ENCODE measurements around the gene RNFT1. TPM values are rescaled to one million over a fixed set of nuclear protein-coding genes. Genes with fewer than 3 reads are reported as not detected.
"Not testable (repeated sequence)": the region's sequence is repeated elsewhere in the genome, so short reads cannot be mapped to it uniquely, and the experiment has no call there.

RNFT1 gene, protein sequence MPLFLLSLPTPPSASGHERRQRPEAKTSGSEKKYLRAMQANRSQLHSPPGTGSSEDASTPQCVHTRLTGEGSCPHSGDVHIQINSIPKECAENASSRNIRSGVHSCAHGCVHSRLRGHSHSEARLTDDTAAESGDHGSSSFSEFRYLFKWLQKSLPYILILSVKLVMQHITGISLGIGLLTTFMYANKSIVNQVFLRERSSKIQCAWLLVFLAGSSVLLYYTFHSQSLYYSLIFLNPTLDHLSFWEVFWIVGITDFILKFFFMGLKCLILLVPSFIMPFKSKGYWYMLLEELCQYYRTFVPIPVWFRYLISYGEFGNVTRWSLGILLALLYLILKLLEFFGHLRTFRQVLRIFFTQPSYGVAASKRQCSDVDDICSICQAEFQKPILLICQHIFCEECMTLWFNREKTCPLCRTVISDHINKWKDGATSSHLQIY
- total RNA-seq (2021; fragmentation: NEBNext Ultra II Directional; extraction: Animal tissue kit (Norgen Biotek cat#: 25700)) = 10 to 100 TPM in 4 of 6 experiments, 1 to 10 TPM in 2; 9.4 to 11.9 (median 10.9) TPM
- long read RNA-seq, transcript RNFT1-201 (9 exons, 2,101 nt) = major isoform, 15 of 20 reads
- long read RNA-seq, partial matches to known transcripts = 1 of 20 reads
- long read RNA-seq, other reads (novel, unspliced or antisense) = 0 of 20 reads

DNA sequence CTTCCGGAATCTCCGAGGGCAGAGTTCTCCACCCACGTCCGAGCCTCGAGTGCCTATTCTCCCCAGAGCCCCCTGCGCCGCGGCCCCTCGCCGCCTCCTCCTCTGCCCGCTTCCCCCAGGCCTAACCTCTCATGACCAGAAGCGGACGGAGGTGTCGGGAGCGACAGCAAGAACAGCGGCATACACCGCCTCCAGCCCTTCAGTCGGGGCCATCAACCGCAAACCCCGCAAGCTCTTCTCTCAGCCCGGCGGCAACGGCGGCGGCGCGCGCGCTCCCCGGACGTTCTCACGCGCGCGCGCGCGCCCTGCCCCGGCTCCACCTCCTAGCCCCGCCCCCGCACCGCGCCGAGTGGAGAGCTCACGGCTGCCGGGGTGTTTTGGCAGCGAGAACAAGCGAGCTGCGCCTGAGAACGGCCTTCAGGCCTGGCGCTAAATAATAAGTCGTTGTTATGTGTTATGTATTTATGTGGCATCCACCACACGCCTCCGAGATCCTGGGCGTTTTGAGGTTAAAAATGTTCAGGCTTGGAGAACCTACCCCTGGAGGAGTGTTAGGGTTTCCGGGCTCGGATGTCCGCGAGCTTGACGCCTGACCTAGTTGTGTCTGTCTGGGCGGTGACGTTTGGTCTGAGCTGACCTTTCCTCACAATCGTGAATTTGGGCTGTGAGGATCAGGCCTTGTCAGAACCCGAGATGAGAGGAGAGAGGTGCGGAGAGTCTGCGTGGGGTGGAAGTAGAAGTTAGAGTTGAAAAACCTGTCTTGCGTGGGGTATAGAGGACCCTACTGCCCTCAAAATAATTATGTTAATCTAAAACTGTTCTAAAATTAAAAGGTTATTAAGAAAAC lies at the start of gene RNFT1:
Gene RNFT1, minus strand, starts transcription at position 259 of the 847 bp plus-strand sequence. Its CDS starts 77 bp downstream, at position 182.
- Mint-ChIP-seq H3K4me3 (peak within 1 kb of the TSS; percentile 85), H3K36me3 (ENCODE audit: low read depth) (no peaks in the 10 kb centered on the region), H3K4me1 (ENCODE audit: low read depth) (peaks cover 19% of the 10 kb centered on the region), H3K9me3 (no peaks in the 10 kb centered on the region), H3K27me3 (ENCODE audit: insufficient read depth) (peaks cover 2% of the 10 kb centered on the region; the same call in 1 of the 2 replicates), H3K27ac (peak within 1 kb of the TSS; percentile 76)
- peak; percentile 56 for DNase-seq
- TF ChIP-seq, protein P1, sequence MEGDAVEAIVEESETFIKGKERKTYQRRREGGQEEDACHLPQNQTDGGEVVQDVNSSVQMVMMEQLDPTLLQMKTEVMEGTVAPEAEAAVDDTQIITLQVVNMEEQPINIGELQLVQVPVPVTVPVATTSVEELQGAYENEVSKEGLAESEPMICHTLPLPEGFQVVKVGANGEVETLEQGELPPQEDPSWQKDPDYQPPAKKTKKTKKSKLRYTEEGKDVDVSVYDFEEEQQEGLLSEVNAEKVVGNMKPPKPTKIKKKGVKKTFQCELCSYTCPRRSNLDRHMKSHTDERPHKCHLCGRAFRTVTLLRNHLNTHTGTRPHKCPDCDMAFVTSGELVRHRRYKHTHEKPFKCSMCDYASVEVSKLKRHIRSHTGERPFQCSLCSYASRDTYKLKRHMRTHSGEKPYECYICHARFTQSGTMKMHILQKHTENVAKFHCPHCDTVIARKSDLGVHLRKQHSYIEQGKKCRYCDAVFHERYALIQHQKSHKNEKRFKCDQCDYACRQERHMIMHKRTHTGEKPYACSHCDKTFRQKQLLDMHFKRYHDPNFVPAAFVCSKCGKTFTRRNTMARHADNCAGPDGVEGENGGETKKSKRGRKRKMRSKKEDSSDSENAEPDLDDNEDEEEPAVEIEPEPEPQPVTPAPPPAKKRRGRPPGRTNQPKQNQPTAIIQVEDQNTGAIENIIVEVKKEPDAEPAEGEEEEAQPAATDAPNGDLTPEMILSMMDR (IDR thresholded peaks at IDR 0.05) = no peak

DNA sequence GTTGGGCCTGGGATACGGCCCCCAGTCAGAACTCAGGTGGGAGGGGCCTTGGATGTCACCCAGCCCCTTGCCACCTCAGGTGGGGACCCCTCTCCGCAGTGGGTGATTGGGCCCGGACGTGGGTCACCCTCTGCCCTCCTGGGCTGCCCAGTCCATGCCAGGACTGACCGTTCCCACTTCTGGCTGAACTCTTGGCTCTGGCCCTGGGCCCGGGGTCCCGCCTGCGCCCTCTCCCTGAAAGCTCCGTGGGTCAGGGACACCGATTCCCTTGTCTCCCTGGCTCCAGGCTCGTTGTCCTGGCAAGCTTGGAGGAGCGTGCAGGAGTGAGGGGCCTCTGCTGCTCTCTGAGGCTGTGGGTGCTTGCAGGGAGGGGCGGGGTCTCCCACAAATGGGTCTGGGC lies 44.8 kb upstream of the RNFT1 start:
- not testable (repeated sequence) for H3K27me3 Mint-ChIP-seq (ENCODE audit: insufficient read depth); H3K4me1 Mint-ChIP-seq (ENCODE audit: low read depth); DNase-seq; H3K4me3 Mint-ChIP-seq; H3K9me3 Mint-ChIP-seq; H3K36me3 Mint-ChIP-seq (ENCODE audit: low read depth); H3K27ac Mint-ChIP-seq

DNA sequence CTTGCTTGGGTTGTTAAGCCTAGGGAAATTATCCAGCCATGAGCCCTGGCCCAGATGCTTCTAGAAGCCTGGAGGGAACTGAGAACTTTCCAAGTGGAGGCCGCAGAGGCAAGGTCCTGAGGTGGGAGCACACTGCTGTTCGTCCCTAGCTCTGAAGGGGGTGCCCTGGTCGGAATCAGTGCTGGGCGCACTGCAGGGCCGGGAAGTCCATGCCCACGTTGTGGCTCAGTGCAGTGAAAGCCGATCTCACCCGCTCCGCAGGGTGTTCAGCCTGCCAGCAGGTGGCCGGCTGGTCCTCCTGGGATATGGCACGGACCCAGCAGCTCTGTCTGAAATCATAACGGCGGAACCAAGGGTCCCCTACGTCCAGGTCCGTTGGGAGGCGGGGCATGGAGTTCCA lies 43.8 kb upstream of the RNFT1 start:
- DNase-seq; H3K27me3 Mint-ChIP-seq (ENCODE audit: insufficient read depth); H3K4me1 Mint-ChIP-seq (ENCODE audit: low read depth); H3K9me3 Mint-ChIP-seq; H3K27ac Mint-ChIP-seq; H3K4me3 Mint-ChIP-seq; H3K36me3 Mint-ChIP-seq (ENCODE audit: low read depth): not testable (repeated sequence)

DNA sequence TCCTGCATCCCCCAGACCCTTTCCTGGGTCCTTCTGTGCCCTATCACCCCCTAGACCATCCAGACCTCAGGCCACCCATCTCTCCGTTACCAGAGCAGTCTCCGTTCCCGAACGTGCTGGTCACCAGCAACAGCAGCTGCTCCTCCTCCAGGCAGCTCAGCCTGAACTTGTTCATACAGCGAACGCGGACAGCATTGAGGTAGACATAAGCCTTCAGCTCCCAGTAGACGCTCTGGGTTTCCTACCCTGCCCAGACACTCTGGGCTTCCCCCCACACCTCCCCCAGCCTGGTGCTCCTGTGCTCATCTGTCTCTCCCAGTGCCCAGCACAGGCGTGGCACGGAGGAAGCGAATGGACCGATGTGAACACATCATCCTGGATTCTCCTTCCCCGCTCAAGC lies 41.6 kb upstream of the RNFT1 start:
- Mint-ChIP-seq H3K9me3 (no peaks in the 10 kb centered on the region), H3K4me3 (no peak overlapping the region), H3K27me3 (ENCODE audit: insufficient read depth) (peaks cover 8% of the 10 kb centered on the region), H3K27ac (no peak overlapping the region), H3K36me3 (ENCODE audit: low read depth) (no peaks in the 10 kb centered on the region), H3K4me1 (ENCODE audit: low read depth) (no peaks in the 10 kb centered on the region)
- DNase-seq = no peak
- TF ChIP-seq, protein P1 (IDR thresholded peaks at IDR 0.05) = no peak

DNA sequence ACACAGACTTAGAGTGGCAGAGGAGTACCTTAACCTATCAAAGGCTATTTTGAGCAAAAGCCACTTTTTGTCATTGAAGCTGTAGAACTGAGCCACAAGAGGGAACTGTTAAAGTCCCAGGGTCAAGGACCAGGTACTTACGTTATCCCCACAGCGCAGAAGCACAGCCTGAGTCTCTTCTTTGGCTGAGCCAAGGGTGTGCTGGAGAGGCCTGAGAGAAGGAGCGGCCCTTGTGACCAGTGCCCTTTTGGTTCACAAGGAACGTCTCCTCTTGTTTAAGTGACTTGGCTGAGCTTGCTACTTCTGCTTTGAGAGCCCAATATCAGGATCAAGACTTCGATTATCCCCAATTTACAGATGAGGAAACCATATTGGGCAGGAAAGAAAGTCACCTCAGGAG lies 40.0 kb upstream of the RNFT1 start:
- H3K4me3 Mint-ChIP-seq; DNase-seq; H3K9me3 Mint-ChIP-seq; H3K27me3 Mint-ChIP-seq (ENCODE audit: insufficient read depth); H3K4me1 Mint-ChIP-seq (ENCODE audit: low read depth); H3K27ac Mint-ChIP-seq; H3K36me3 Mint-ChIP-seq (ENCODE audit: low read depth): not testable (repeated sequence)

DNA sequence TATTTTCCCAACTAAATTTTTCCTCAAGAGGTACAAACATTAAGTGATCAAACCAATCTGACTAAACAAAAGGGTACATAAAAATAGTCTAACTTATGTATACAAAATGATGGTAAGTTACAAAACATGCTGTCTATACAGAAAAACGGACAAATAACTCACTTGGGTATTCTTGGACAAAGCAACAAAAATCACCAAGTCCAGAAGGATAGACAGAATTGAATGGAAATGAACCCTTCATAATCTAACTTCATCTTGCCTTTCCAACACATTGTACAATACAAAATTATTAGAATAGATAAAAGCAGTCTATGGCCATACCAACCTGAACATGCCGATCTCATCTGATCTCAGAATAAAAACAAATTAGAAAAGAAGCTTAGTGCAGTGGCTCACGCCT lies 37.9 kb upstream of the RNFT1 start:
- not testable (repeated sequence) for H3K4me3 Mint-ChIP-seq; H3K4me1 Mint-ChIP-seq (ENCODE audit: low read depth); H3K9me3 Mint-ChIP-seq; H3K27me3 Mint-ChIP-seq (ENCODE audit: insufficient read depth); H3K36me3 Mint-ChIP-seq (ENCODE audit: low read depth); DNase-seq; H3K27ac Mint-ChIP-seq

DNA sequence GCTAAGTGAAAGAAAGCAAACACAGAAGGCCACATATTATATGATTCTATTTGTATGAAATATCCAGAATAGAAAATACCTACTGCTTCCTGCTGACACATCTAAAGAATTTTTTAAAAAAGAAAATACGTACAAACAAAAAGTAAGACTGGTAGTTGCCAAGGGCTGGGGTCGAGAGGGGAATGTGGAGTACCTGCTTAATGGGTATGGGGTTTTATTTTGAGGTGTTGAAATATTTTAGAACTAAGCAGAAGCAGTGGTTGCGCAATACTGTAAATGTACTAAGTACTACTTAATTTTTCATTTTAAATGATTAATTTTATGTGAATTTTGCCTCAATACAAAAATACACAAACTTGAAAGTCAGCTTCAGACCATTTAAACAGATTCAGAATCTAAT lies 32.1 kb upstream of the RNFT1 start:
- not testable (repeated sequence) for H3K27ac Mint-ChIP-seq; H3K27me3 Mint-ChIP-seq (ENCODE audit: insufficient read depth); H3K4me1 Mint-ChIP-seq (ENCODE audit: low read depth); H3K9me3 Mint-ChIP-seq; H3K36me3 Mint-ChIP-seq (ENCODE audit: low read depth); H3K4me3 Mint-ChIP-seq; DNase-seq

DNA sequence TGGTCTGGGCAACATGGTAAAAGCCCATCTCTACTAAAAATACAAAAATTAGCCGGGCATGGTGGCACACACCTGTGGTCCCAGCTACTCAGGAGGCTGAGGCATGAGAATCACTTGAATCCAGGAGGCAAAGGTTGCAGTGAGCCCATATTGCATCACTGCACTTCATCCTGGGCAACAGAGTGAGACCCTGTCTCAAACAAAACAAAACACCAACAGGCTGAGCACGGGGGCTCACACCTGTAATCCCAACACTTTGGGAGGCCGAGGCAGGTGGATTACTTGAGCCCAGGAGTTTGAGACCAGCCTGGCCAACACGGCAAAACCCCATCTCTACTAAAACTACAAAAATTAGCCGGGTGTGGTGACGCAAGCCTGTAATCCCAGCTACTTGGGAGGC lies 10.6 kb upstream of the RNFT1 start:
- not testable (repeated sequence) for H3K4me3 Mint-ChIP-seq; H3K4me1 Mint-ChIP-seq (ENCODE audit: low read depth); H3K9me3 Mint-ChIP-seq; H3K36me3 Mint-ChIP-seq (ENCODE audit: low read depth); H3K27me3 Mint-ChIP-seq (ENCODE audit: insufficient read depth); DNase-seq; H3K27ac Mint-ChIP-seq

DNA sequence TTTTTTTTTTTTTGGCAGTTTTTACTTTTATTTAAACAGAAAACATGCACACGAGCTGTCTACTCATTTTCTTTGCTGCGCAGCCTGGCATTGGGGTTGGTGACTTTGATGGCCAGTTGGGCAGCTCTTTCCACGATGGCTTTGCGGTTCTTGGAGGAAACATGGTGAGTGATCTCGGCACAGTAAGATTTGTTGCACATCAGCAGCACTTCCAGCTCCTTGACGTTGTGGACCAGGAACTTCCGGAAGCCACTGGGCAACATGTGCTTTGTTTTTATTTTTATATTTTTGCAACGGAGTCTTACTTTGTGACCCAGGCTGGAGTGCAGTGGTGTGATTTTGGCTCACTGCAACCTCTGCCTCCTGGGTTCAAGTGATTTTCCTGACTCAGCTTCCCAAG lies 8.9 kb upstream of the RNFT1 start:
- H3K4me3 Mint-ChIP-seq; H3K27me3 Mint-ChIP-seq (ENCODE audit: insufficient read depth): not testable (repeated sequence)

More for the DNA sequence above, 8.9 kb upstream of the RNFT1 start:
- H3K36me3 Mint-ChIP-seq (ENCODE audit: low read depth); H3K27ac Mint-ChIP-seq; H3K4me1 Mint-ChIP-seq (ENCODE audit: low read depth); H3K9me3 Mint-ChIP-seq; DNase-seq: not testable (repeated sequence)

All from HFFc6 (cell line).